GM19043 (cell line): ENCODE data around the gene ASB10.

Experiments used
- ATAC-seq: cut with Tn5 transposase; IDR thresholded peaks from one replicate; pipeline ENCODE4 v1.9.1; 2021; ENCODE audit warnings: low read depth; ENCODE audit not compliant: unreplicated experiment

The ASB10 gene

GRCh38 chr7:151210087-151210854 is 23.2 kb upstream of the ASB10 start, which contains the start of gene H2BK1:
Gene H2BK1, minus strand, starts transcription at chr7:151210488. Its CDS starts 170 bp downstream, at chr7:151210318.
- ATAC-seq, result no peak

- no peak for ATAC-seq
Measured at GRCh38 chr7:151209588-151209987, 22.5 kb upstream of the ASB10 start.

DNA sequence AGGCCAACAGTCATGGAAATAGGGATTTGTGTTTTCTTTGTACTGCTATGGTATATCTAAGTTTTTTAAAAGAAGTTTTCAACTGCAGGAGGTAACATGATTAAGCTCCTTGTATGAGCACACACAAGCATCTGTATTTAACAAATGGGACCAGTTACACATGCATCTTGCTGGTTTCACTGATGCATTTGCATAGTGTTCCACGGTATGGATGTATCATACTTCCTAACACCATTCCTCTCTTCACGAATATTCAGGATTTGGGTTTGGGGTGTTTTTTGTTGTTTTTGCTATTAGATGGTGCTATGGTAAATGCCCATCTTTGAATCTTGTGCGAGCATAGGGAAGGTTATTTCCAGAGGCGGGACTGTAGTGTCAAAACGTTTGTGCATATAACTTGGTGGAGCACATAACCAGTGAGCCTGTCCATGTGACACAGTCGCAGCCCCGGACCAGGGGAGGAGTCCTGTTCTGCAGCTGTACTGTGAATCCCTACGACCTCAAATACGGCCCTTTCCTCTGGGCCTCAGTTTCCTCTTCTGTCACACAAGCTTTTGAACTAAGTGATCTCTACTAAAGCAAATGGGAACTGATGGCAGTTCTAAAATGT is 21.3 kb upstream of the ASB10 start:
- ATAC-seq, result no peak

DNA sequence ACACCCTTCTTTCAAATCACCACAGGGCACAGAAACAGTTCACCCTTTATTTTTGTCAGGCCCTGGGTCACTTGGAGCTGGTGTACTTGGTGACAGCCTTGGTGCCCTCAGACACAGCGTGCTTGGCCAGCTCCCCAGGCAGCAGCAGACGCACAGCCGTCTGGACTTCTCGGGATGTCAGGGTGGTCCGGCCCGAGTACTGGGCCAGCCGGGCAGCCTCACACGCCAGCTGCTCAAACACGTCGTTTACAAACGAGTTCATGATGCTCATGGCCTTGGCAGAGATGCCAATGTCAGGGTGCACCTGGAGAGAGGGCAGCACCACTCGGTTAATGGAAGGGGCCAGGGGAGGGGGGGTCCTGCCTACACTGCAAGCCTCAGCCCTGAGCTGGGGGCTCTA is 20.8 kb upstream of the ASB10 start:
- ATAC-seq, result no peak

DNA sequence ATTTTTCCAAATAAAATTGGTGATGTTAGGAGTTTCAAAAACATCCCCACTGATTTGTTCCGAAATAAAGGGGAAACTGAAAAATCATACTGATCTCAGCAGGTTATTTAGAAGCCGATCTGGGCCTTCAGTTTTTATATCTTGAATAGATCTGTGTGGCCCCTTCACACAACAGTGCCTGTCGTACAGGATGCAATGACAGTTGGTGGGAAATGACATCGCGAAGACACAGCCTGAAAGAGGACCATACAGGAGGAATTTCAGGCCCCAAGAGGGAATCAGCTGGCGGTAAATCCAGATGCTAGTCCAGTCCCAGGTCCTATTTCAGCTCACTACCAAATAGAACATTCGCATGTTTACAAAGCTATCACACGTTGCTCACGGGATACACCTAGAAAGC is 20.3 kb upstream of the ASB10 start:
- ATAC-seq, result no peak

GRCh38 chr7:151206914-151207313 is 19.9 kb upstream of the ASB10 start:
- no peak for ATAC-seq

DNA sequence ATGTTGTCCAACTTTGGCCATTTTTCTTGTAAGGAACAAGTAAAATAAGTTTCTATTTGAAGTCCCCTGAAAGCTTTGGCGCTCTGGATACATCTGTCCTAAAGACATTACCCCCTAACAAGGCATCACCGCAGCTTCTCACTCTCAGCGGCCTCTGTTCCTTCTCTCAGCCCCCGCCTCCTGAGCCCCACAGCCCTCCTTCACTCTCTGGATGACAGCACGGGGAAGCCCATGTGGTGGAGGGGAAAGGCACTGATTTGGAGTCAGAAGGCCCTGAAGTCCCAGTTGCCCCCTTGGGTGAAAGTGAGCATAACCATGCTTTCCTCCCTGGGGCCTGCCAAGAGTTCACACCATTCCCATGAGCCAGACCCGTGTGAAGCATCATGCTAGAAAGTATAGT is 18.7 kb upstream of the ASB10 start:
- no peak for ATAC-seq

- no peak for ATAC-seq
Measured at GRCh38 chr7:151204383-151205032, 17.5 kb upstream of the ASB10 start.

DNA sequence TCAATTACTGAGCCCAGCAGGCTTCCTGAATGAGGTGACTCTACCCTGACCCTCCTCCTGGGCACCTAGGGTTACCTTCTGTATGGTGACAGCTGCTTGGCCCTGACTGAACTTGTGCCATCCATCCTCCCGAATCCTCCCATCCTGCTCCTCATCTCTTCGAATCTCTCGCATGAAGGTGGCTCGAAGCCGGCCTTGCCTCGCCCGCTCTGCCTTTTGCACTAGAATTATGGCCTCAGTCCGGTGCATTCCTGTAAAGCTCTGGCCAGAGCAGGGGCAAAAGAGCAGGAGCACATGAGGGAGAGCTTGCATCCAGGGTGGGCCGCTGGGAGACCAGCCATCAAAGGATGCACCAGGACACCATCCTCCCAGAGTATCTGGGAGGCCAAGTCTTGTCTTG is 15.8 kb upstream of the ASB10 start:
- ATAC-seq, result no peak

DNA sequence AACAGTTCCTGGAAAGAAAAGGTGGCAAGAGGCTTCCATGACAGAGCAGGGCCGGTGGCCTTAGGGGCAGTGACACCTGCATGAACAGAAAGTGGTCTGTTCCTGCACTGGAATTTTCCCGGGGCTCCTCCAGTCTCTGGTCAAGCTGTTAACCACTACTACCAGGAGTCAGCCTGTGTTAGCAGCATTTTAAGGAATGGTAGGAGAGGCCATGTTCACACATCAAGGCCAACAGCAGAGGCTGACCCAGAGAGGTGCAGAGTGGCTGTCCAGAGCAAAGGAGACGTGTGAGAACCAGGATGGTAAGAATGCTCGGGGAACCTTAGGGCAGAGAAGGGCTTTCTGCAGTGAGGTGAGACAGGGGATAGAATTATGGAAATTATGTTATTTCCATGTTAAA is 14.7 kb upstream of the ASB10 start:
- no peak for ATAC-seq

DNA sequence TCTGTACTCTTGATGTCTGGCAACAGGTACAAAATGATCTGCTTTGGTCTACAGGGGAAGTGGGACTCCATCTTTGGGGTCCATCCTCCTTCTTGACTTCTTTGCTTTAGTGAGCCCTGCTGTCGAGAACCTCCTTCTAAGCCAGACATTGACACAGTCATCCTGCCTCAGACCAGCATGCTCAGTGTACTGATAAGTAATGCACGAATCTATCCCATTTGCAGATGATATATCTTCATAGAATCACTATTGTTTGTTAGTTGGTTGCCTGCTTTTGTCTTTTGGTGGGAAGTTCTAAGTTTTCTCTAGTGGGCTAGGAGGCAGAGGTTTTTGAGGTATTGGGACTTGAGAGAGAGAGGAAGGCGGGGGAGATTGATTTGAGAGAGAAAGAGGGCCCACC is 14.3 kb upstream of the ASB10 start:
- no peak for ATAC-seq

DNA sequence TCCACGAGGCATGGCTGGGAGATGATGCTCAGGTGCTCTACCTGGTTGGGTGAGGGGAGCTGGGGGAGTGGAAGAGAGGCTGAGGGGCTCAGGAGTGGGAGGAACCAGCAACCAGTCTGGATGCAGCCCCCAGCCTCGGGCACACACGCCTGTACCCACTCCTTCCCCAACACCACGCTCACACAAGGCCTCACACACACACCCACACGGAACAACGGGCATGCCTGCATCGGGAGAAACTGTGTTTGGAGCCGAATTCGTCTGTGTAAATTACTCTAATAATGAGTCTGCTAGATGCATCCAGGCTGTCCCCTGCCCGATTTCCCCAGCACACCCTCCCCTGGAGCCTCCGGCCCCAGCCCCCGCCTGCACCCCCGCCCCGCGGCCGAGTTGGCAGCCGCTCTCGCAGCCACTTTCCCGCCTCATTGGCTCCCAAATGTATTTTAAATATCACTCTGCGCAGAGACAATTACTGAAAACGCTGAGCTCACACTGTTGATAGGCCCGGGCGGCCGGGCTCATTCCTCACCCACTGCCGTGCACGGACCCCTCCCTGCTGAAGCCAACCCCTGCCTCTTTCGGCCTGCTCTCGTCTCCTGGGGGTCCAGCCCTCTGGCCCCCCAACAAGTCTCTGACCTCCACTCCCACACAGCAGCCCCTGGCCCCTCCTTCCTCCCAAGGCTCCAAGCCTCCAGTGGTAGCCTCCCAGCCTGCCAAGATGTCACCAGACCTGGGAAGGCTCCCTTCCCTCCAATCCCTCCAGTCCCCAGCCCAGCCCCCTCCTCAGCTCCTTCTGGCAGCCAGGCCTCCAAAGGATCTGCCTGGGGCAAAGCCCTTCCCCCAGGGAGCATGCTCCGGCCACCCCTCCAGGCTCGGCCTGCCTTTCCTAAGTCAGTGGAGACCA is 12.1 kb upstream of the ASB10 start:
- no peak for ATAC-seq

- no peak for ATAC-seq
Measured at GRCh38 chr7:151197932-151198331, 10.9 kb upstream of the ASB10 start.

- ATAC-seq, result no peak
Measured at GRCh38 chr7:151195616-151196450, 8.8 kb upstream of the ASB10 start.

DNA sequence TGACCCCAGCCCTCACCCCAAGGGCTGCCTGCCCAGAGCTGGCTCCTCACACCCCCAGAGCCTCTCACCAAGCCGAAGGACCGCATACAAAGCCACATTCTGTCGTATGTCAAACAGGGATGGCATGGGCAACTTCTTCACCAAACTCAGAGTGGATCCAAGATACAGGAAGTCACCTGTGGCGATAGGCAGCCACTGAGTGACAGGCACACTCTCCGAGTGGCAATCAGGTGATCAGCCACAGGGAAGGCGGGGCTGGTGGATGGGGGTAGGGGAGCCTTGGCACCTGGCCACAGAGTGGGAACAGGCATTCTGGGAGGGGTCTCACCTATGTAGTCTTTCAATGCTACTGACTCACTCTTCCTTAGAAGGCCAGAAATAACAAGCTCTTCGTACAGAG is 7.1 kb upstream of the ASB10 start:
- ATAC-seq, result no peak

GRCh38 chr7:151193203-151193978 is 6.3 kb upstream of the ASB10 start:
- ATAC-seq, result no peak

- no peak for ATAC-seq
Measured at GRCh38 chr7:151192002-151192539, 5.0 kb upstream of the ASB10 start.

GRCh38 chr7:151191544-151191943 is 4.5 kb upstream of the ASB10 start:
- ATAC-seq, result no peak

GRCh38 chr7:151189038-151189437 is 2.0 kb upstream of the ASB10 start:
- ATAC-seq, result no peak
